ENCODE data around the gene SUMO3. TPM values are rescaled to one million over a fixed set of nuclear protein-coding genes. Genes with fewer than 3 reads are reported as not detected.

The SUMO3 gene
- total RNA-seq, 2 experiments from 2014 or later = 90.5 to 92.5 TPM

- Mint-ChIP-seq H3K36me3 (peaks cover 4% of the 10 kb centered on the region), H3K4me3 (no peak overlapping the region), H3K4me1 (peaks cover 3% of the 10 kb centered on the region)
These were observed 4.8 kb upstream of the SUMO3 start for GRCh38 chr21:44822484-44823178.

GRCh38 chr21:44820851-44821250 lies 3.0 kb upstream of the SUMO3 start:
- H3K9me3 Mint-ChIP-seq = peaks cover 25% of the 10 kb centered on the region
- peaks cover 9% of the 10 kb centered on the region for H3K4me1 Mint-ChIP-seq
- no peak overlapping the region for H3K27ac Mint-ChIP-seq
- peaks cover 6% of the 10 kb centered on the region for H3K36me3 Mint-ChIP-seq
- H3K4me3 Mint-ChIP-seq = no peak overlapping the region
- no peak for DNase-seq
- no peaks in the 10 kb centered on the region for H3K27me3 Mint-ChIP-seq

More at GRCh38 chr21:44822484-44823178, 4.8 kb upstream of the SUMO3 start:
- no peak for DNase-seq
- H3K27ac Mint-ChIP-seq = no peak overlapping the region
- peaks cover 29% of the 10 kb centered on the region for H3K9me3 Mint-ChIP-seq
- no peaks in the 10 kb centered on the region for H3K27me3 Mint-ChIP-seq

GRCh38 chr21:44819283-44820243 lies 1.7 kb upstream of the SUMO3 start:
- H3K4me3 Mint-ChIP-seq = peak overlapping the region; percentile 53
- H3K36me3 Mint-ChIP-seq = peaks cover 6% of the 10 kb centered on the region
- peaks cover 16% of the 10 kb centered on the region for H3K4me1 Mint-ChIP-seq
- DNase-seq = no peak
- peaks cover 25% of the 10 kb centered on the region for H3K9me3 Mint-ChIP-seq
- no peaks in the 10 kb centered on the region for H3K27me3 Mint-ChIP-seq
- peak overlapping the region; percentile 42 for H3K27ac Mint-ChIP-seq

DNA sequence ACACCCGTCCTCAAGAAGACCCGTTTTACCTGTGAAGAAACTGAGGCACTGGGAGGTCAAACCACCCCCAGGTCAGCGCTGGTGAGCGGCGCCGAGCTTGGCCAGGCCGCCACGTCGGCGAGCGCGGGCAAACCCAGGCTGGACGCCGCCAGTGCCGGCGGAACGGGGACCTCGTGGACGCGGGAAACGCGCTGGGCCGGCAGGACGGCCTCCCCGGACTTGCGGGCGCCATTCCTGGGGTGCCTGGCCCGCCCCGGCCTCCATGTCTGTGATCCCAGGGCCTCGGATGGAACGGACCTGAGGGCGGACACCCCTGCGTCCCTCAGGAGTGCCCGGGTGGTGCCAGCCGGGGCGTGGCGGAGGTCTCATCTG lies 764 bp upstream of the SUMO3 start:
- DNase-seq = no peak
- Mint-ChIP-seq H3K27me3 (no peaks in the 10 kb centered on the region), H3K4me3 (peak overlapping the region; percentile 53), H3K27ac (no peak overlapping the region), H3K9me3 (peaks cover 23% of the 10 kb centered on the region), H3K36me3 (peaks cover 6% of the 10 kb centered on the region), H3K4me1 (peaks cover 19% of the 10 kb centered on the region)

GRCh38 chr21:44817506-44817880 lies 369 bp downstream of the SUMO3 start:
- H3K4me1 Mint-ChIP-seq = peaks cover 16% of the 10 kb centered on the region
- H3K9me3 Mint-ChIP-seq = peaks cover 13% of the 10 kb centered on the region
- H3K27me3 Mint-ChIP-seq = no peaks in the 10 kb centered on the region
- peak overlapping the region; percentile 71 for H3K4me3 Mint-ChIP-seq
- DNase-seq = peak; percentile 95
- H3K27ac Mint-ChIP-seq = no peak overlapping the region
- peaks cover 7% of the 10 kb centered on the region for H3K36me3 Mint-ChIP-seq

- H3K27me3 Mint-ChIP-seq = no peaks in the 10 kb centered on the region
- H3K4me3 Mint-ChIP-seq = peak overlapping the region; percentile 78
- H3K4me1 Mint-ChIP-seq = peaks cover 16% of the 10 kb centered on the region
- H3K9me3 Mint-ChIP-seq = peaks cover 7% of the 10 kb centered on the region
- H3K36me3 Mint-ChIP-seq = peaks cover 7% of the 10 kb centered on the region
- peak overlapping the region; percentile 45 for H3K27ac Mint-ChIP-seq
- no peak for DNase-seq
These were observed 929 bp downstream of the SUMO3 start for GRCh38 chr21:44816761-44817505.

GRCh38 chr21:44815852-44816628 lies 1.8 kb downstream of the SUMO3 start:
- no peaks in the 10 kb centered on the region for H3K27me3 Mint-ChIP-seq
- peak overlapping the region; percentile 45 for H3K27ac Mint-ChIP-seq
- H3K36me3 Mint-ChIP-seq = peaks cover 8% of the 10 kb centered on the region
- H3K4me3 Mint-ChIP-seq = peak overlapping the region; percentile 78
- H3K4me1 Mint-ChIP-seq = peaks cover 19% of the 10 kb centered on the region
- DNase-seq = no peak
- H3K9me3 Mint-ChIP-seq = peaks cover 4% of the 10 kb centered on the region

DNA sequence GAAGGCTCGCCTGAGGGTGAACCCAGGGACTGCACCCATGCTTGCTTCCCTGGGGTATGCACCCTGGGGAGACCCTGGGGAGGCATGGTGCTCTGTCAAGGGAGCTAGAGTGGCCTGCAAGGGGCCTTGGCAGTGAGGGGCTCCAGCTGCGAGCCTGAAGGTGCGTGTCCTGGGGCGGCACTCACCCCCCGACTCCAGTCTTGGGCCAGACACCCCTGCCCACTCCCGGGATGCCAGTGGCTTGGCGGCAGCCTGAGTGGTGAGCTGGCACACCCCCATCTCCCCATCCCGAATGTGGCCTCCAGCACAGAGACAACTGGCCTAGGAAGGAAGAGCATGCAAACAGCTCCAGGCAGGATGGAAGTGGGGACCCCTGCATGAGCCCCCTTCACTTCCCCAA lies 2.6 kb downstream of the SUMO3 start:
- H3K4me1 Mint-ChIP-seq = peaks cover 23% of the 10 kb centered on the region
- no peak overlapping the region for H3K4me3 Mint-ChIP-seq
- H3K36me3 Mint-ChIP-seq = peaks cover 10% of the 10 kb centered on the region
- H3K27ac Mint-ChIP-seq = no peak overlapping the region
- no peaks in the 10 kb centered on the region for H3K27me3 Mint-ChIP-seq
- H3K9me3 Mint-ChIP-seq = peaks cover 4% of the 10 kb centered on the region
- no peak for DNase-seq

DNA sequence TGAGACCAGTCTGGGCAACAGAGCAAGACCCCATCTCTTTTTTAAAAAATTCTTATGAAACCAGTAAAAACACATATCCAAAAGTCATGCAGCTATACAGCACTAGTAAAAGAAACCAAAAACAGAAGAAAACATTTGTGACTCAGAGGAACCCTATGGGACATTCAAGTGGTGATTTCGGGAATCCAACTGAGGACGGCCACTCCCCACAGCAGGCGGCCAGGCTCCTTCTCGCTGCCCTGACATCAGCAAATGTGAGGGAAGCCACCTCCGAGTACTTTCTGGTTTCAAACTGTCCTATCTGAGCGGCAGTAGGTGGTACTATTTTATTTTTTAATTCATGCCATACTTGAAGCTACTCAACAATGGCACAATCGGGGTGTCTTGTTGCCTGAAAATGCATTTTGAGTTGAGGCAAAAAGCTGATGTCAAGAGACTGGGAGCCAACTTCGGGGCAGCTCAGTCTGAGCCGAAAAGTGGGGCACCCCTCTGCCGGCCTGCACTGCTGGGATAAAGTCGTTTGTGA lies 3.3 kb downstream of the SUMO3 start:
- Mint-ChIP-seq H3K4me3 (no peak overlapping the region), H3K27me3 (no peaks in the 10 kb centered on the region), H3K9me3 (no peaks in the 10 kb centered on the region), H3K27ac (no peak overlapping the region), H3K4me1 (peaks cover 23% of the 10 kb centered on the region), H3K36me3 (peaks cover 7% of the 10 kb centered on the region)
- no peak for DNase-seq

GRCh38 chr21:44813727-44814126 lies 4.1 kb downstream of the SUMO3 start:
- Mint-ChIP-seq H3K4me1 (peaks cover 23% of the 10 kb centered on the region), H3K9me3 (no peaks in the 10 kb centered on the region), H3K27ac (no peak overlapping the region), H3K27me3 (no peaks in the 10 kb centered on the region), H3K36me3 (peaks cover 7% of the 10 kb centered on the region), H3K4me3 (no peak overlapping the region)
- DNase-seq = no peak

GRCh38 chr21:44813149-44813548 lies 4.7 kb downstream of the SUMO3 start:
- Mint-ChIP-seq H3K4me3 (no peak overlapping the region), H3K27me3 (no peaks in the 10 kb centered on the region), H3K36me3 (peaks cover 7% of the 10 kb centered on the region), H3K9me3 (no peaks in the 10 kb centered on the region), H3K4me1 (peaks cover 23% of the 10 kb centered on the region), H3K27ac (no peak overlapping the region)
- no peak for DNase-seq

DNA sequence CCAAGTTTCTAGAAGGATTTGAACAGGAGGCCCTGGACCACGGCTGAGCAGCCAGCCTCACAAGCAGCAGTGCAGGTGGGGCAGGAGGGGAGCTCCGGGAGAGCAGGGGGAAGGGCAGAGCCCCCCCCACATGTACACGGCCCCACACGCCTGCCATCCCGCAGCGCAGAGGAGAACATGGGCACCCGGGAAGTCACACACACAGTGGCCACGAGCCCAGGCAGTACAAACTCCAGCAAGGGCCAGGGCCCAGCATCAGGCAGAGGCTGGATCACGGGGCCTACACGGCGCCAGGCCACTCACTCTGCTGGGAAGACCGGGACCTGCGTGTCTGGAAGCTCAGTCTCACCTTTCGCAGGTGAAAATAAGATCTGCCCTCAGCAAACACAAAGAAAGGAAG lies 5.2 kb downstream of the SUMO3 start:
- no peak overlapping the region for H3K4me3 Mint-ChIP-seq
- H3K36me3 Mint-ChIP-seq = peaks cover 7% of the 10 kb centered on the region
- H3K9me3 Mint-ChIP-seq = no peaks in the 10 kb centered on the region
- H3K4me1 Mint-ChIP-seq = peaks cover 23% of the 10 kb centered on the region
- no peak for DNase-seq
- H3K27me3 Mint-ChIP-seq = no peaks in the 10 kb centered on the region
- no peak overlapping the region for H3K27ac Mint-ChIP-seq

- H3K27me3 Mint-ChIP-seq = no peaks in the 10 kb centered on the region
- H3K9me3 Mint-ChIP-seq = no peaks in the 10 kb centered on the region
- peaks cover 12% of the 10 kb centered on the region for H3K36me3 Mint-ChIP-seq
- peaks cover 20% of the 10 kb centered on the region for H3K4me1 Mint-ChIP-seq
- DNase-seq = no peak
- H3K27ac Mint-ChIP-seq = peak overlapping the region; percentile 26
- H3K4me3 Mint-ChIP-seq = no peak overlapping the region
These were observed 7.1 kb downstream of the SUMO3 start for GRCh38 chr21:44810779-44811178.

GRCh38 chr21:44805859-44806258 lies 12.0 kb downstream of the SUMO3 start:
- H3K4me1 Mint-ChIP-seq = peaks cover 20% of the 10 kb centered on the region
- peaks cover 38% of the 10 kb centered on the region for H3K36me3 Mint-ChIP-seq

More at GRCh38 chr21:44805859-44806258, 12.0 kb downstream of the SUMO3 start:
- no peak overlapping the region for H3K4me3 Mint-ChIP-seq
- H3K9me3 Mint-ChIP-seq = no peaks in the 10 kb centered on the region
- H3K27me3 Mint-ChIP-seq = no peaks in the 10 kb centered on the region
- H3K27ac Mint-ChIP-seq = peak overlapping the region; percentile 31
- DNase-seq = no peak

All from activated naive CD8-positive, alpha-beta T cell treated with anti-CD3 and anti-CD28 coated beads for 36 hours (primary cell).